DMS53 (cell line): ENCODE results near the gene FRA10AC1.

Source experiments
- DNase-seq: peaks from one replicate; lab custom pipeline; 2025; lab: John Stamatoyannopoulos, UW

The FRA10AC1 gene

DNA sequence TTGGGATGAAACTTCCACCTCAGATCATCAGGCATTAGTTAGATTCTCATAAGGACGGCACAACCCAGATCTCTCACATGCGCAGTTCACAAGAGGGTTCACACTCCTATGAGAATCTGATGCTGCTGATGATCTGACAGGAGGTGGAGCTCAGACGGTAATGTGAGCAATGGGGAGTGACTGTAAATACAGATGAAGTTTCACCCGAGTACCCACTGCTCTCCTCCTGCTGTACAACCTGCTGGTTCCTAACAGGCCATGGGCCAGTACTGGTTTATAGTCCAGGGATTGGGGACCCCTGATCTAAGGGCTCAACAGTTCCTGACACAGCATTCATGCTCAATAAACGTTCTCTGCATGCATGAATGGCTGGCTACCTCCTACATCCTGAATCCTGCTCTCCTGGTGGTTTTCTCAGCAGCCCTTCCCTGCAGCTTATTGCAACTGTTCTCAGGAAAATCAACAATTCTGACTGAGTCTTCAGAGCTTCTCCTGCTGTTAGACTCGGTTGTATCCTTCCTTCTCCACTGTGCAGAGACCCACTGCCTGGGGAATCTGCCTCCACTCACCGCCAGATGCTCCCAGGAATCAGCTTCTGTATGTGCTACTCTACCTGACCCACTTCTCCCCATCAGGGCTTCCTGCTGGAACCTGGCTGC is 72.6 kb downstream of the FRA10AC1 start:
- no peak for DNase-seq

GRCh38 chr10:93628858-93629257 is 73.5 kb downstream of the FRA10AC1 start:
- DNase-seq: no peak

DNA sequence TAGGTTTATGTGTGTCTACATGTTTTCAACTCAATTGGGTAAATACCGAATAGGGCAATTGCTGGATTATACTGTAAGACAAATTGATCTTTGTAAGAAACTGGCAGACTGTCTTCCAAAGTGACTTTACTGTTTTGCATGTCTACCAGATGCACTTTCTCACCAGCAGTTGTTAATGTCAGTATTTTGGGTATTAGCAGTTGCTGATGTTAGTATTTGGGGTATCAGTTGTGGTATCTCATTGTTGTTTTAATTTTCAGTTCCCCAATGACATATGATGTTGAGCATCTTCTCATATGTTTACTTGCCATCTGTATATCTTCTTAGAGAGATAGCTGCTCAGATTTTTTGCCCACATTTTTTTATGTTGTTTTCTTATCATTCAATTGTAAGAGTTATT is 79.5 kb downstream of the FRA10AC1 start:
- no peak for DNase-seq

GRCh38 chr10:93620925-93621324 is 81.5 kb downstream of the FRA10AC1 start:
- DNase-seq: no peak
